Hematopoietic multipotent progenitor cell treated with erythropoietin and hydrocortisone succinate and interleukin-3 and kit ligand, for 4 days (in vitro differentiated cells): ENCODE results near the gene ZBTB8A.
"Not testable (repeated sequence)": the region's sequence is repeated elsewhere in the genome, so short reads cannot be mapped to it uniquely, and the experiment has no call there.

ENCODE experiments used
- DNase-seq: peaks from one replicate; pipeline ENCODE4 v3.0.0-alpha.2; 2015

The ZBTB8A gene

DNA sequence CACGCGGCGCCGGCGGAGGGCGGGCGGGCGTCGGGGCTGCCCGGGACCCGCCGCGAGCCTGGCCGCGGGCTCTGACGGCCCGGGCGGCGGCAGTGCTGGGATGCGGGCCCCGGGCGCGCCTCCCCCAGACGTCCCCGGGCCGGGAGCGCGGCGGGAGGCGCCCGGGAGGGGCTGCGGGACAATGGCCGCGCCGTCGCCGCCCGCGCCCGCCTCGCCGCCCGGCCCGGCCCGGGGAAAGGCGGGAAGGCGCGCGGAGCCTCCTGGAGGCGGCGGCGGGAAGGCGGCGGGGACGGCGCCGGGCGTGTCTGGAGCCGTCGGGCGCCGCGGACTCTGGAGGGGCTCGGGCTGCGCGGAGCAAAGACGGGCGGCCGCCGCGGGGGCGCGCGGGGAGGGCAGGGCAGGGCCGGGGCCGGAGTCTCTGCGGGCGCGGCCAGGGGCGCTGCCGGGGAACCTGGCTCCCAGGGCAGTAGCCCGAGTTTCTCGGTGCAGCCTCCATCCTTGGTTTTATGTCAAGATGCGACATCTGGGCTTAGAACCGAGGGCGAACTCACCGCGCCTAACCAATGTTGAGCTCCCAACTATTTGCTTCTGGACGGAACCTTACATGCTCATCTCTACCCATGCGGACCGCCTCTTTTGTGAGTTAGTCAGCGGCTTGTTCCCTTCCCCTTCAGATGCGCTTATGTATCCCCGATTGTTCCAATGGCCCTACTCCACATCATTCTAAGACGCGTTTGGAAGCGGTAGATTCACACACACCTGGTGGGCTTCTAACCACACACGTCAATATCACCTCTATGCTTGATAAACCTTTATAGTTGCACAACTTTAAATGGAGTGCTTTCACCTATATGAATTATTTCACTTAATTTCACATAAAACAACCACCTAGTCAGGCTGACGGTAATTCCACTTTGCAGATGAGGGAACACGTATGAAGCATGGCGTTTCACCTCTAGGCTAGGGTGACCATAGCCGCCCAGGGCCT is 651 bp downstream of the ZBTB8A start:
- peak; percentile 67 for DNase-seq

DNA sequence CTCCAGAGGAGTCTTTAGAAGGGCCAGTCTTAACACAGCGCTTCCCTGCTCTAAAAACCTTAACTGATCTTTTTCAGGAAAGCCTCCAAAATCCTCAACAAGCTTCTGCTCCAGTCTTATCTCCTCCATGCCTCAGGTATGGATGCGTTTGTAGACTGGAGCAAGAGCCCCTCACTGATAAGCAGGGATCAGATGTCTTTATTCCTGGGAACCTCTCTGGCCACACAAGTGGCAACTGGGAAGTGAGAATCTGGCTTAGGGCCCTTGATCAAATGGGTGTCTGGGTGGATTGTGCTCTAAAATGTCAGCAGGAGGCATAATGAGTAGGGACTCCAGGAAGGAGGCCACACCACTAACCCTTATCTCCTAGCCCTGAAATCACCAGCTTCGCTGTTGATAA is 1.4 kb downstream of the ZBTB8A start:
- peak; percentile 66 for DNase-seq

- no peak for DNase-seq
Measured at GRCh38 chr1:32541064-32541566, 1.9 kb downstream of the ZBTB8A start.

DNA sequence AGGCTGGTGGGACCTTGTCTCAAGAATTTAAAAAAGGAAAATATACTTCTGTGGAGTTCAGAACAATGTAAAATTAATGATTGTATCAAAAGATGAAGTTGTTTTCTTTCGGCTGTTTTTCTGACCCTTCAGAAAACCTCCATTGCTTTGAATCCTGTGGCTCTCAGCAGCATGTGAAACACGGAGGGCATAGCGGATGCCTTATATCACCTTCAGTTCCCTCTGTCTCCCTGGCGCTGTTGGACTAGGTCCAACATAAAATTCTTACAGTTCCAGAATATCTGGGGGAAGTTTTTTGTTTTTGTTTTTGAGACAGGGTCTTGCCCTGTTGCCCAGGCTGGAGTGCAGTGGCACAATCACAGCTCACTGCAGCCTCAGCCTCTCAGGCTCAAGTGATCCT is 7.4 kb downstream of the ZBTB8A start:
- no peak for DNase-seq

DNA sequence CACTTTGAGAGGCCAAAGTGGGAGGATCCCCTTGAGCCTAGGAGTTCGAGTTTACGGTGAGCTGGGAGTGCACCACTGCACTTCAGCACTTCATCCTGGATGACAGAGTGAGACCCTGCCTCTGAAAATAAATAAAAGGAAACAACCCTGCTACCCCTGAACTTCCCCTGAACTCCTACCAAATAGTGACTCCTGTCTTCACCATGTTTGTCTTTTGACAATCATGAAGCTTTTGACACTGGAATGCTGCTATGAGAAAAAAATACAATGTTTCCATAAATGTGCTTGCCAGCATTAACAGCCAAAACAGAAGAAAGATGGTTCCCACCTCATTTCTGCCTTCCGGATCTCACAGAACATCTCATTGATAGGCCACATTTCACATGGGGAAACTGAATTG is 10.4 kb downstream of the ZBTB8A start:
- DNase-seq, result no peak

- DNase-seq, result no peak
Measured at GRCh38 chr1:32554288-32554687, 15.1 kb downstream of the ZBTB8A start.

DNA sequence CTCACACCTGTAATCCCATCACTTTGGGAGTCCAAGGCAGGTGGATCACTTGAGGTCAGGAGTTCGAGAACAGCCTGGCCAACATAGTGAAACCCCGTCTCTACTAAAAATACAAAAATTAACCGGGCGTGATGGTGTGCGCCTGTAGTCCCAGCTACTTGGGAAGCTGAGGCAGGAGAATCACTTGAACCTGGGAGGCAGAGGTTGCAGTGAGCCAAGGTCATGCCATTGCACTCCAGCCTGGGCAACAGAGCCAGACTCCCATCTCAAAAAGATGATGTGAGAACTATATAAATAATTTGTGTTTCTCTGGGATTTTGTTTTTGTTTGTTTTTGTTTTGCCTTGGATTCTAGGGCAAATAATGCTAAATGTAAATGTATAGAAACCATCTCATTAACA is 17.8 kb downstream of the ZBTB8A start:
- DNase-seq, result not testable (repeated sequence)

GRCh38 chr1:32557812-32558211 is 18.6 kb downstream of the ZBTB8A start:
- no peak for DNase-seq

GRCh38 chr1:32568929-32569328 is 29.7 kb downstream of the ZBTB8A start:
- no peak for DNase-seq

DNA sequence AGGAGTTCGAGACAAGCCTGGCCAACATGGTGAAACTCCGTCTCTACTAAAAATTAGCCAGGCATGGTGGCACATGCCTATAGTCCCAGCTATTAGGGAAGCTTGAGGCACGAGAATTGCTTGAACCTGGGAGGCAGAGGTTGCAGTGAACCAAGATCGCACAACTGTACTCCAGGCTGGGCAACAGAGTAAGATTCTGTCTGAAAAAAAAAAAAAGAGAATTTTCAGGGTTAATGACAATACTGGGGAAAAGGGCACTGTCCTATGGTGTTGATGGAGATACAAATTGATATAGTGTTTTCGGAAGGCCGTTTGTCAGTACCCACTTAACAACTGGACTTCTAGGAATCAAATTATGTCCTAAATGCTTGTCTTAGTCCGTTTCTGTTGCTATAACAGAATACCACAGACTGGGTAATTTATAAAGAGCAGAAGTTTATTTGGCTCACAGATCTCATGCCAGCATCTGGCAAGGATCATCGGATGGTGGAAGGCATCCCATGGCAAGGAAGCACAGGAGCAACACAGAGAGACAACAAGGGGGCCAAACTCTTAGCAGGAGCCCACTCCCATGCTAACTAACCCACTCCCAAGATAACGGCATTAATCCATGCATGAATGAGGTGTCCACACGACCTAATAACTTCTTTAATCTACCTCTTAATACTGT is 41.3 kb downstream of the ZBTB8A start:
- no peak for DNase-seq

- no peak for DNase-seq
Measured at GRCh38 chr1:32592943-32593342, 53.7 kb downstream of the ZBTB8A start.

DNA sequence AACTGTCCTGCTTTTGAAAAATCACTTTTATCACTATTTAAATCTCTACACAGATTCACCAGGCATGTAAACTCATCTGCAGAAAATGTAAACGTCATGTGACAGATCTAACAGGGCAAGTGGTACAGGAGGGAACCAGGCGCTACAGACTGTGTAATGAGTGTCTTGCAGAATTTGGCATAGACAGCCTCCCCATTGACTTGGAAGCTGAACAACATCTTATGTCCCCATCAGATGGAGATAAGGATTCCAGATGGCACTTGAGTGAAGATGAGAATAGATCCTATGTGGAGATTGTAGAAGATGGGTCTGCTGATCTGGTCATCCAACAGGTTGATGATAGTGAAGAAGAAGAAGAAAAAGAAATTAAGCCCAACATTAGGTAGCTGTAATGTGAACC is 60.8 kb downstream of the ZBTB8A start:
- DNase-seq, result no peak

DNA sequence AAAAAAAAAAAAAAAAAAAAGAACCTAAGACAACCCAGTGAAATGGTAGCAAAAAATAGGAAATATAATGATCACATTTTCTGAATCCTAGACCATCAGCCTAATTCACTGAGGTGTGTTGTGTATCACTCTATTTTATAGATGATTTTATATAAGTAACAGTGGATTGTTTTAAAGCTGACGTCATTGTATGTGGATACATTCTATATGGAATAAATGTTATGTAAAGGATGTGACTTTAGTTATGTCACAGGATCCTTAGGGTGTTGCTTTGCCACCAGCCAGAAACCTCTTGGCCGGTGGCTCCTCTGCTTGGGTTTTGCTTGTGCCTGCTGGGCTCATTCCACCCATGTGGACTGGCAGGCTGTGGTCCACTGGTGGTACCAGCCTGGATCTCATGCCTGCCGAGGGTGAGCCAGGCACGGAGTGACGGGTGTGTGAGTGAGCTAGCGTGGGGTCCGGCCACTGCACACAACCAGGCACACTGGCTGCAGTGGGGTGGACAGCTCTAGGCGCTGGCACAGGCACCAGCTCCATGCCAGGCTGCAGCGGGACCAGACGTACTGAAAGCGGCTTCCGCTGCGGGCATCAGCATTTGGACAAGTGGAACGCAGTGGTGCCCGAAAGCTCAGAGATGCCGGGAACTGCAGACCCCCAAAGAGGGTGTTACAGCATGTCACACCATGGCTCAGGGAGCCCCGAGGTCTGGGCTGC is 66.6 kb downstream of the ZBTB8A start:
- no peak for DNase-seq

DNA sequence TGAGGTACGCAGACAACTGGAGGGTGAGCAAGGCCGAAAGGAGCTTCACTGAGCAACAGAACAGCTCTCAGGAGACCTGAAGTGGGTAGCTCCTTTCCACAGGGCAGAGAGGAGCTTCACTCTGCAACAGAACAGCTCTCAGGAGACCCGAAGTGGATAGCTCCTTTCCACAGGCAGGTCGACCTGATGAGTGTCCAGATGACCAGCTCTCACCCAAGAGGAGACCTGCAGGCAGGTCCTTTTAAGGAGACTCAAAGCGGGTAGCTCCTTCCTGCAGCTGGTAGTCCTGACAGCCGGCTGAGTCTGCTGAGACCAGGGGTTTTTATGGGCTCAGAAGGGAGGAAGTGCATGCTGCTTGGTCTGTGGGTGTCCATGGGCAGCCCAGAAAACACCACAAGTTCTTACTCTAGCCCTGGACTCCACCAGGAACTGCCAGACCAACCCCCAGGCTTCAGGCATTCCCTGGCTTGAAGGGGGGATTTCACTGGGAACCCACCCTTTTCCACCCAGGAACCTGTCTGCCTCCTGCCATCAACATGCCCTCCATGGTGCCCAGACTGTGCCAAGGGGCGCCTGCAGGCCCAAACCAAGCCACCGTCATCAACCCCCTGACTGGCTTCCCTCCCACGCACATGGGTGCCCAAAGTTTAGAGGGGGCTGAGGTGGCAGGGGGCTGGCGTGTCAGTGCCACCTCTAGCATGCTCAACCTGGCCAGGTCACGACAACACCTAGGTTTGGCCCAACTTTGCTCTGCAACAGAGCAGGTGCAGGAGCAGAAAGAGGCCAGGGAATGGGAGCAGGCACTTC is 67.5 kb downstream of the ZBTB8A start:
- DNase-seq, result no peak

GRCh38 chr1:32609180-32609579 is 70.0 kb downstream of the ZBTB8A start:
- no peak for DNase-seq

DNA sequence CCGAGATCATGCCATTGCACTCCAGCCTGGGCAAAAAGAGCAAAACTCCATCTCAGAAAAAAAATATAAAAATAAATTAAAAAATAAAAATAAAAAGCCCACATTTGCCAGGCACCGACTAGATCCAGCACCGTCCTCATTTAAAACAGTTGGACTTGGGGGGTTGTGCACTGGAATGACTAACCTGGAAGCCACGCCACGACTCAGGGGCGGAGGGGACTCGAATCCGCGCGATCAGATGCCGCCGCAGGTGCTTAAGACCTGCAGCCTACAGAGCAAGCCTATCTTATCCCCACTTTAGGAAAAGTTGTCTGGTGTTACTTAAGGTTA is 72.6 kb downstream of the ZBTB8A start:
- DNase-seq, result no peak

DNA sequence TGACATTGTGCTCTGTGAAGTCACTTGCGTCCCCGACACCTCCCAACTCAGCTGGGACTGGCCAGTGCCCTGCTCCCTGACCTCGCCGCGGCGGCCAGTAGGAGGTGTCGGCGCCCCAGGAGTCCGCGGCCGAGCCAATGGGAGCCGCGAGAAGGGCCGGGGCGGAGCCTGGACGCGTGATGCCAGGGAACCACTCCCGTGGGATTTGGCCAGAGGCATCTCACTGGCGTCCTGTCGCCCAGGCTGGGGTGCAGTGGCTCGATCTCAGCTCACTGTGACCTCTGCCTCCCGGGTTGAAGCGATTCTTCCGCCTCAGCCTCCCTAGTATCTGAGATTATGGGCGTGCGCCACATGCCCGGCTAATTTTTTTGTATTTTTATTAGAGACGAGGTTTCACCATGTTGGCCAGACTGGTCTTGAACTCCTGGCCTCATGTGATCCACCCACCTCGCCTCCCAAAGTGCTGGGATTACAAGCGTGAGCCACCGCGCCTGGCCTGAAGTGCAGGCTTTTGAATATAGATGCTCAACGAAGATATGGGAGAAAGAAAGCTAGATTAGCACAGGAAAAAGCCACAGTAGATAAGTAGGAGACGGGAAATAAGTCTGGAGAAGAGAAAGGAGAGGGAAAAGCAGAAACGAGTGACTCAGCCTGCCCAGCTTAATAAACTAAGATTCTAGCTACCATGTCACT is 73.1 kb downstream of the ZBTB8A start:
- DNase-seq, result peak; percentile 91

DNA sequence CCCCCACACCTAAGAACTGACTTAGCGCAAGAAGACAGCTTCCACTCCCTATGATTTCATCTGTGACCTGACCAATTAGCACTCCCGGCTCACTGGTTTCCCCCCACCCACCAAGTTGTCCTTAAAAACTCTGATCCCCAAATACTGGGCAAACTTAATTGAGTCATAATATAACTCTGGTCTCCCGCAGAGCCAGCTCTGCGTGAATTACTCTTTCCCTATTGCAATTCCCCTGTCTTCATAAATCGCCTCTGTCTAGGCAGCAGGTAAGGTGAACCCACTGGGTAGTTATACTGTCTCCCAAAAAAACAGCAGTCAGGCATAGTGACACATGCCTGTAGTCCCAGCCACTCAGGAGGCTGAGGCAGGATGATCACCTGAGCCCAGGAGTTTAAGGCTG is 74.2 kb downstream of the ZBTB8A start:
- no peak for DNase-seq

DNA sequence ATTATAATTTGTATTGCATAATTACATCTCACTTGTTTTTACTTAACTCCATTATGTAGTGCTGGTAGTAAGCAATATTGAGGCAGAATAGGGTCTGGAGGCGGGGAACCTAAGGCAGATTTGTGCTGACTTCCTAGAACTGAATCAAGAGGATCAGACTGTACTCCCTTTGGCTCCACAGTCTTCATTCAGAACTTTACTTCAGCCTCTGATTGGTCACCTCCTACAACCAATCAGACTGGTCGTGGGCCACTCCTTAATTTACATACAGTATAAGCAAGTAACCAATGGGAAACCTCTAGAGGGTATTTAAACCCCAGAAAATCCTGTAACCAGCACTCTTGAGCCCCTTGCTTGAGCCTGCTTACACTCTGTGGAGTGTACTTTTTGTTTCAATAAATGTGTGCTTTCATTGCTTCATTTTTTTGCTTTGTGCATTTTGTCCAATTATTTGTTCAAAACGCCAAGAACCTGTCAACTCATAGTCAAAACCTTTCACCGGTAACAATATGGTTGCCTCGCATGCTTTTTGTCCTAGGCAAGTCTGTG is 79.5 kb downstream of the ZBTB8A start:
- peak; percentile 59 for DNase-seq

GRCh38 chr1:32619701-32620485 is 80.7 kb downstream of the ZBTB8A start:
- DNase-seq, result peak; percentile 70

- DNase-seq, result no peak
Measured at GRCh38 chr1:32622205-32622604, 83.0 kb downstream of the ZBTB8A start.
